ENCODE data around the gene ATP6V0C.
"Not testable (repeated sequence)": the region's sequence is repeated elsewhere in the genome, so short reads cannot be mapped to it uniquely, and the experiment has no call there.

The ATP6V0C gene

DNA sequence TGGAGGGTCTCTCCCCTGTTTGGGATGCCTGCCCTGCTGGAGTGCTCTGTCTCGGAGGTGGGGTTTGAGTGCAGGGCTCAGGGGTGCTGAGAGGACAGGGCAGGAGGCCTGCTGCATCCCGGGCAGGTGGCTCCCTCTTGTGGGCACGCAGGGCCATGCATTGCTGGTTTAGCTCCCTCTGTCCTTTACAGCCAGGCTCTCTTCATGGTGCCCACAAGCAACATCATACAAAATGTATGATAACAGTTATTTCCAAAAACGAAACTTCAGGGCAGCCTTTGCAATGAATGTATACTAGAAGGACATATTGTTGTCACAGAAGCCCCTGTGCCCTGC is 47.0 kb downstream of the ATP6V0C start:
- TF ChIP-seq, protein P1, sequence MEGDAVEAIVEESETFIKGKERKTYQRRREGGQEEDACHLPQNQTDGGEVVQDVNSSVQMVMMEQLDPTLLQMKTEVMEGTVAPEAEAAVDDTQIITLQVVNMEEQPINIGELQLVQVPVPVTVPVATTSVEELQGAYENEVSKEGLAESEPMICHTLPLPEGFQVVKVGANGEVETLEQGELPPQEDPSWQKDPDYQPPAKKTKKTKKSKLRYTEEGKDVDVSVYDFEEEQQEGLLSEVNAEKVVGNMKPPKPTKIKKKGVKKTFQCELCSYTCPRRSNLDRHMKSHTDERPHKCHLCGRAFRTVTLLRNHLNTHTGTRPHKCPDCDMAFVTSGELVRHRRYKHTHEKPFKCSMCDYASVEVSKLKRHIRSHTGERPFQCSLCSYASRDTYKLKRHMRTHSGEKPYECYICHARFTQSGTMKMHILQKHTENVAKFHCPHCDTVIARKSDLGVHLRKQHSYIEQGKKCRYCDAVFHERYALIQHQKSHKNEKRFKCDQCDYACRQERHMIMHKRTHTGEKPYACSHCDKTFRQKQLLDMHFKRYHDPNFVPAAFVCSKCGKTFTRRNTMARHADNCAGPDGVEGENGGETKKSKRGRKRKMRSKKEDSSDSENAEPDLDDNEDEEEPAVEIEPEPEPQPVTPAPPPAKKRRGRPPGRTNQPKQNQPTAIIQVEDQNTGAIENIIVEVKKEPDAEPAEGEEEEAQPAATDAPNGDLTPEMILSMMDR (IDR thresholded peaks at IDR 0.05; ENCODE audit: control insufficient read depth, extremely low read depth, insufficient read depth): peak; percentile 52
- not testable (repeated sequence) for DNase-seq (ENCODE audit: low read depth); H3K4me3 ChIP-seq (ENCODE audit: low read depth, low read length)

DNA sequence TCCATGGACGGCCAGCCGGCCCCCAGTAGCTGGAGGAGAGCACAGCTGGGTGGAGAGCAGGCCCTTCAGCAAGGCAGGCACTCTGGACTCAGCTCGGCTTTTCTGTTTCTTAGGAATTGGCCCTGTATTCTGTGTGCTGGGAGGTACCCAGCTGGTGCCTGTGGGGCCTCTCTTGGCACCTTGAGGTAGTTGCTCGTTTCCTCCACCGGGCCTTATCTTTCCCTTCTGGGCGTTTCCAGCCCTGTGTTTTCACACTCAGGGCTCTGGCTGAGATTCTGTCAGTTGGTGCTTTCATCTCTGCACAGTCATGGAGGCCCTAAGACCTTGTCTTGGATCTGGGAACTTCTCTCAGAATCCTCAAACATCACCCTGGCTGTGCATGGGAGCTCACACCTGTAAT is 53.8 kb downstream of the ATP6V0C start:
- DNase-seq (ENCODE audit: low read depth); H3K4me3 ChIP-seq (ENCODE audit: low read depth, low read length): not testable (repeated sequence)

DNA sequence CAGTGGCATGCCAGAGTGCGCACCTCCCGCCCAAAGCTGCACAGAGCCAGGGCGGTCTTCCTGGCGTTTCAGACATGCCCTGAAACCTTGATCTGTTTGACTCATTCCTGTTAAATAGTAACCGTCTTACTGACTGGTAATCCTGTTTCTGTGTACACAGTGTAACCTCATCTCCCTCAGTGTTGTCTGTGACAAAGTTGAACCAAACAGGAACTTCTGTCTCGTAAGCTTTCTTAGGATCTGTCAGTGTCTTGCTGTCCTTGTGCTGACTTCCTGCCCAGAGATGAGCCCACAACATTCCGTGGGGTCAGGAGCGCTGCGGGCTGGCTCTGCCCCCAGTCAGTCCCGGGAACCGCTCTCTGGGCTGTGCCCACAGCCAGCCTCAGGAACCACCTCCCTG is 54.8 kb downstream of the ATP6V0C start:
- not testable (repeated sequence) for H3K4me3 ChIP-seq (ENCODE audit: low read depth, low read length); DNase-seq (ENCODE audit: low read depth)

Measured in LNCaP clone FGC (cell line).